ENCODE data around the gene SCYGR6.

GRCh38 chr2:227716501-227716900 lies 8.1 kb downstream of the SCYGR6 start:
- TF ChIP-seq POLR2AphosphoS5 (IDR thresholded peaks at IDR 0.05) (no peak), POLR2A (IDR thresholded peaks at IDR 0.05) (no peak), CTCF (IDR thresholded peaks at IDR 0.05) (no peak), EP300 (IDR thresholded peaks at IDR 0.05) (no peak)
